ENCODE data around the gene INSC.

Gene INSC

DNA sequence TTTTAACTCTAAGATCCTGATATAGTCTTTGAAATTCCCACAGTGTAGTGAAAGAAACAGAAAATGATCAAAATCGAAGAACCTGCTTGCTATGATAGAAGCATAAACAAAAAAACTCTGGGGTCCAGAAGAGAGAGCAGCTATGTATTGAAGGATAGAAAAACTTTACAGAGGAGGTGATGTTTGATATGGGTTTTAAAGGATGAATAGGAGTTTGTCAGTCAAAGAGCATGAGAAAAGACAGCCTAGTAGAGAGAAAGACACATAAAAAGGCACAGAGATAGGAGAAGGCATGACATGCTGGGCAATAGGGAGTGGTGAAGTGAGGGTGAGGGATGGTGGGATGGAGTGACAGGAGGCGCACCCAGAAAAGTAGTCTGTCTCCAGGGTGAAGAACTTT is 168.0 kb downstream of the INSC start:
- TF ChIP-seq, protein P1, sequence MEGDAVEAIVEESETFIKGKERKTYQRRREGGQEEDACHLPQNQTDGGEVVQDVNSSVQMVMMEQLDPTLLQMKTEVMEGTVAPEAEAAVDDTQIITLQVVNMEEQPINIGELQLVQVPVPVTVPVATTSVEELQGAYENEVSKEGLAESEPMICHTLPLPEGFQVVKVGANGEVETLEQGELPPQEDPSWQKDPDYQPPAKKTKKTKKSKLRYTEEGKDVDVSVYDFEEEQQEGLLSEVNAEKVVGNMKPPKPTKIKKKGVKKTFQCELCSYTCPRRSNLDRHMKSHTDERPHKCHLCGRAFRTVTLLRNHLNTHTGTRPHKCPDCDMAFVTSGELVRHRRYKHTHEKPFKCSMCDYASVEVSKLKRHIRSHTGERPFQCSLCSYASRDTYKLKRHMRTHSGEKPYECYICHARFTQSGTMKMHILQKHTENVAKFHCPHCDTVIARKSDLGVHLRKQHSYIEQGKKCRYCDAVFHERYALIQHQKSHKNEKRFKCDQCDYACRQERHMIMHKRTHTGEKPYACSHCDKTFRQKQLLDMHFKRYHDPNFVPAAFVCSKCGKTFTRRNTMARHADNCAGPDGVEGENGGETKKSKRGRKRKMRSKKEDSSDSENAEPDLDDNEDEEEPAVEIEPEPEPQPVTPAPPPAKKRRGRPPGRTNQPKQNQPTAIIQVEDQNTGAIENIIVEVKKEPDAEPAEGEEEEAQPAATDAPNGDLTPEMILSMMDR (IDR thresholded peaks at IDR 0.05) = no peak

DNA sequence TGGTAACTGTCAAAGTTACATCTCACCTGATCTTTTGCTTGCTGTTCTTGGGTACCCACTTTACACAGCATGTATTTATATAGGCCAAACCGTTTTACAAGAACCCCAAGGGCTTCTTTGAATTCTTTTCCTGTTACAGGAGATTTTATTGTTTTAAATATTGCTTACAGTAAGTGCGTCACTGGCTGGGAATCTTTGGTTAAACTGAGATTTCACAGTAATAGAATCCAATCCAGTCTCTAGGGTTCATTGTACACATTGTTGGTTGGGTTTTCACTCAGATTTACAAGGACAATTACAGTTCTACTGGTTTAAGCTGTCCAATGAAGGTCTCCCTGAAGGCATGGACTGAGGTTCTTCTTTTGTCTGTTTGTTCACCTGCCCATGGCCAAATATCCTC is 171.7 kb downstream of the INSC start:
- TF ChIP-seq, protein P1 (IDR thresholded peaks at IDR 0.05) = no peak

DNA sequence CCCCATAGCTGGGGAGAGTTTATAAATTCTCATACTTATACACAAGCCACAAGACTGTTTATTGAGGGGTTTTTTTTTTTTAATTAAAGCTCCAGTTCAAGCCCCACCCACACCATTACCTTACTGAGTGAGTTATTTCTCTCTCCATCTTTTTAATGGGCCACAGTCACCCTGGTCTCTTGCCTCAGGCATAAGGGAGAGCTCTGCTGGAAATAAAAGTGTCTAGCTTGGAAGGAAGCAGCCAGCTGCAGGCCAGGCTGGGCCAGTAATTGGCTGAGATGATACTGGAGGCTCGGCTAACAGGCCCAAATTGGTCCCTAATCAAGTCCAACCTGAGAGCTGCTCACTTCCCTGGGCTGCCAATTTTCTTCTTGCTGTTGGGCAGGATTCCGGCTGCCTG is 174.1 kb downstream of the INSC start:
- TF ChIP-seq, protein P1 (IDR thresholded peaks at IDR 0.05) = no peak

DNA sequence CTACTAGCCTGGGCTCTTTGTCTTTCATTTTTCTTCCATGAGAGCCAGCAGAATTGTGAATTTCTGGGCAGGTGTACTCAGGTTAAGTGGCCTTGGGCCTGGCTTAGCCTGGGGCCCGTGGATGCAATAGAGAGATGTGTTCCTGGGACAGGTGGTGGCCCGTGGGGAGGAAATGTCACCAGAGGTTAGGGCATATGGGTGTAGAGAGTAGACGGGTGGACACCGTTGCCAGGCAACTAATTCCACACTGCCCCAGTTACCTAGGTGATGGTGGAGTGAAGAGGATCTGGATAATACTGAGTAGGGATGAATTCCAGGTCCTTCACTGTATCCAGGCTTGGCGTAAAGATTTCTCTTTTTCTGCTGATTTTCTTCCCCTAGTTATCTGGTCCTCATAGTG is 175.0 kb downstream of the INSC start:
- TF ChIP-seq, protein P1 (IDR thresholded peaks at IDR 0.05) = no peak

DNA sequence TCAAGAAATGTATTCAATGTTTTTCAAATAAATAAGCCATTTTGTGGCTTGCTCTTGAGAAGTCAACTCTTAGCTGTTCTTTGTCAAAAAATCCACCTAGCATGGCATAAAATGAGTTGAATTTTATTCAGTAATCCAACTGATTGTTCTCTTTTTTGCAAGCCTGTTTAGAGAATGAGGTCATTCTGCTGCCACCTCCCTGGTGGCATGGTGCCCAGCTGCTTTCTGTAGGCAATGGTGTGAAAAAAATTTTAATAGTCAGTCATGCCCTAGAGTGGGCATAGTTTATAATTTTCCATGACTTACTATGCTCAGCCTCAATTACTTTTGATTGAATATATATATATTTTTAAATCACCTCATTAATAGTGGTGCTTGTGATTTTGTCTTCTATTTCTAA is 177.2 kb downstream of the INSC start:
- TF ChIP-seq, protein P1 (IDR thresholded peaks at IDR 0.05) = no peak

DNA sequence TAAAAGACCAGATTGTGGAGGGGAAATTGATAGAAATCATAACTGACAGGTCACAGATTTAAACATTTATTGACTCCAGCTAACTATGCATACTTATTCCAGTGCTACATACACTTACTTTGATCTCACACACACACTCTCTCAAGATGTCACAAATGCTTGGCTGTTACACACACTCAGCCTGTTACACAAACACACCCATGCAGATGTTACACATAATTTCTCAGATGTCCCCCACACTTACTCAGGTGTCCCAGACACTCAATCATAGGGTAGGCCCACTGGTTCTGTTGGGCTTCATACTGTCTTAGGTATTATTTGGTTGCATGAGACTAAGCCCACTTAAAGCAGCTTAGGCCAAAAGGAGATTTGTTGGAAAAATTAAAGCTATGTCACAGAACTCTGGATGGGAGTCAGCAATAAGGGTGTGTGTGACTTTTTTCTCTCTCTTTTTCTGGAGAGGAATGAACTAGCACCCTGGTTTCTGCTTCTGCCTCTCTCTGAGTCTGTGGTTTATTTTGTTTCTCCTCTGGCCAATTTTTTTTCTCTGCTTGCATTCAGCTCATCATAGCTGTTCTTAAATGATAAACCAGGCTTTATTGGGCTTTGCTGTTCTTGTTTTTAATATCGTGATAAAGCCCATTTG is 179.4 kb downstream of the INSC start:
- TF ChIP-seq, protein P1 (IDR thresholded peaks at IDR 0.05) = no peak

DNA sequence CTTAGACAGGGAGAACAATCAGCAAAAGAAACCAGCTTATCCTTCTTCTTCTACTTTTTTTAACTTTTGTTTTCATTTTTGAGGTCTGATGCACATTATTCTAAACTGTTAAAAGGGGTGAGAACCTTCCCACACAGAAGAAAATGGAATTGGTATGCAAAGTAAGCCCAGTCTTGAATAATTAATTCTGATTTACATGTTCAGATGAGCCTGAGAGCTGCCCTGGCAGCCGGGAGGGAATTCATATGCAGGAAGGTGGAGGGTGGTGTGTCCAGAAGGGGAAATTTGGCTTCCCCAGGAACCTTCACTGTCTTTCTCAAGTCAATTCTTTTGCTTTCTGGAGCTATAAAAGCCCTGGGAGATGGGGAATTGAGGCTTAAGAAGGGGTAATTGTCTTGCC is 181.0 kb downstream of the INSC start:
- TF ChIP-seq, protein P1 (IDR thresholded peaks at IDR 0.05) = no peak
